Activated naive CD8-positive, alpha-beta T cell treated with anti-CD3 and anti-CD28 coated beads for 36 hours (primary cell): ENCODE data around the gene PTPN1. TPM values are rescaled to one million over a fixed set of nuclear protein-coding genes. Genes with fewer than 3 reads are reported as not detected.
"Not testable (repeated sequence)": the region's sequence is repeated elsewhere in the genome, so short reads cannot be mapped to it uniquely, and the experiment has no call there.

Experiments used
- DNase-seq: peaks from one replicate; pipeline ENCODE4 v3.0.0; 2021
- H3K27ac Mint-ChIP-seq: one replicate; pipeline ENCODE4 v1.8.0; 2022; ENCODE audit warnings: mild to moderate bottlenecking, moderate library complexity, mixed read lengths
- H3K27me3 Mint-ChIP-seq: one replicate; pipeline ENCODE4 v1.8.0; 2022; ENCODE audit warnings: mild to moderate bottlenecking, mixed read lengths
- H3K36me3 Mint-ChIP-seq: one replicate; pipeline ENCODE4 v1.8.0; 2021; ENCODE audit warnings: mild to moderate bottlenecking, mixed read lengths
- H3K4me1 Mint-ChIP-seq: one replicate; pipeline ENCODE4 v1.8.0; 2021; ENCODE audit warnings: mixed read lengths
- H3K4me3 Mint-ChIP-seq: one replicate; pipeline ENCODE4 v1.8.0; 2022; ENCODE audit warnings: mild to moderate bottlenecking, moderate library complexity, mixed read lengths
- H3K9me3 Mint-ChIP-seq: one replicate; pipeline ENCODE4 v1.8.0; 2022; ENCODE audit warnings: mixed read lengths
- total RNA-seq, 2 experiments: library from RNA; stranded (reverse); gene quantifications; one replicate each; pipeline ENCODE4 v1.2.3, GENCODE V29; 2021

PTPN1 gene
- total RNA-seq, 2 experiments from 2014 or later = 53.0 to 54.0 TPM

GRCh38 chr20:50527068-50527605, 17.0 kb downstream of the PTPN1 start:
- Mint-ChIP-seq H3K4me1 (peaks cover 32% of the 10 kb centered on the region), H3K9me3 (no peaks in the 10 kb centered on the region), H3K27me3 (no peaks in the 10 kb centered on the region), H3K27ac (no peak overlapping the region), H3K4me3 (no peak overlapping the region), H3K36me3 (peaks cover 16% of the 10 kb centered on the region)
- DNase-seq = no peak

- no peak for DNase-seq
- Mint-ChIP-seq H3K27ac (peak overlapping the region; percentile 22), H3K4me3 (no peak overlapping the region), H3K27me3 (no peaks in the 10 kb centered on the region), H3K36me3 (peaks cover 16% of the 10 kb centered on the region), H3K9me3 (no peaks in the 10 kb centered on the region), H3K4me1 (peaks cover 37% of the 10 kb centered on the region)
Observed at GRCh38 chr20:50528129-50528528, 17.9 kb downstream of the PTPN1 start.

GRCh38 chr20:50528804-50529351, 18.7 kb downstream of the PTPN1 start:
- Mint-ChIP-seq H3K27ac (peak overlapping the region; percentile 8), H3K27me3 (no peaks in the 10 kb centered on the region), H3K4me1 (peaks cover 34% of the 10 kb centered on the region), H3K36me3 (peaks cover 12% of the 10 kb centered on the region), H3K9me3 (no peaks in the 10 kb centered on the region), H3K4me3 (no peak overlapping the region)
- DNase-seq = no peak

GRCh38 chr20:50532221-50532620, 22.0 kb downstream of the PTPN1 start:
- H3K4me3 Mint-ChIP-seq = no peak overlapping the region
- H3K36me3 Mint-ChIP-seq = peaks cover 11% of the 10 kb centered on the region
- no peaks in the 10 kb centered on the region for H3K27me3 Mint-ChIP-seq
- no peak for DNase-seq
- peaks cover 47% of the 10 kb centered on the region for H3K4me1 Mint-ChIP-seq
- H3K27ac Mint-ChIP-seq = no peak overlapping the region
- H3K9me3 Mint-ChIP-seq = no peaks in the 10 kb centered on the region

GRCh38 chr20:50533061-50533460, 22.9 kb downstream of the PTPN1 start:
- Mint-ChIP-seq H3K4me3 (no peak overlapping the region), H3K36me3 (peaks cover 15% of the 10 kb centered on the region), H3K9me3 (no peaks in the 10 kb centered on the region), H3K27ac (no peak overlapping the region), H3K4me1 (peaks cover 53% of the 10 kb centered on the region), H3K27me3 (no peaks in the 10 kb centered on the region)
- DNase-seq = no peak

GRCh38 chr20:50533464-50533863, 23.3 kb downstream of the PTPN1 start:
- no peak for DNase-seq
- Mint-ChIP-seq H3K27ac (no peak overlapping the region), H3K27me3 (no peaks in the 10 kb centered on the region), H3K9me3 (no peaks in the 10 kb centered on the region), H3K4me1 (peaks cover 56% of the 10 kb centered on the region), H3K36me3 (peaks cover 15% of the 10 kb centered on the region), H3K4me3 (no peak overlapping the region)

- DNase-seq = no peak
- H3K4me1 Mint-ChIP-seq = peaks cover 48% of the 10 kb centered on the region
- H3K9me3 Mint-ChIP-seq = no peaks in the 10 kb centered on the region
Observed at GRCh38 chr20:50534567-50534966, 24.4 kb downstream of the PTPN1 start.

GRCh38 chr20:50535162-50535561, 25.0 kb downstream of the PTPN1 start:
- Mint-ChIP-seq H3K4me3 (no peak overlapping the region), H3K9me3 (no peaks in the 10 kb centered on the region), H3K27ac (no peak overlapping the region), H3K27me3 (no peaks in the 10 kb centered on the region), H3K36me3 (peaks cover 12% of the 10 kb centered on the region), H3K4me1 (peaks cover 49% of the 10 kb centered on the region)
- DNase-seq = no peak

More at GRCh38 chr20:50534567-50534966, 24.4 kb downstream of the PTPN1 start:
- no peaks in the 10 kb centered on the region for H3K27me3 Mint-ChIP-seq
- H3K27ac Mint-ChIP-seq = no peak overlapping the region
- peaks cover 12% of the 10 kb centered on the region for H3K36me3 Mint-ChIP-seq
- H3K4me3 Mint-ChIP-seq = no peak overlapping the region

GRCh38 chr20:50536333-50536732, 26.1 kb downstream of the PTPN1 start:
- H3K36me3 Mint-ChIP-seq = peaks cover 23% of the 10 kb centered on the region
- no peak for DNase-seq
- peaks cover 57% of the 10 kb centered on the region for H3K4me1 Mint-ChIP-seq
- no peaks in the 10 kb centered on the region for H3K9me3 Mint-ChIP-seq
- H3K27ac Mint-ChIP-seq = no peak overlapping the region
- H3K27me3 Mint-ChIP-seq = no peaks in the 10 kb centered on the region
- H3K4me3 Mint-ChIP-seq = no peak overlapping the region

- Mint-ChIP-seq H3K27me3 (no peaks in the 10 kb centered on the region), H3K9me3 (no peaks in the 10 kb centered on the region), H3K4me1 (peaks cover 60% of the 10 kb centered on the region), H3K27ac (no peak overlapping the region), H3K4me3 (no peak overlapping the region), H3K36me3 (peaks cover 22% of the 10 kb centered on the region)
- DNase-seq = no peak
Observed at GRCh38 chr20:50537546-50538201, 27.5 kb downstream of the PTPN1 start.

GRCh38 chr20:50538276-50538675, 28.1 kb downstream of the PTPN1 start:
- H3K4me1 Mint-ChIP-seq = peaks cover 56% of the 10 kb centered on the region
- H3K36me3 Mint-ChIP-seq = peaks cover 20% of the 10 kb centered on the region
- no peaks in the 10 kb centered on the region for H3K27me3 Mint-ChIP-seq
- H3K27ac Mint-ChIP-seq = no peak overlapping the region
- H3K4me3 Mint-ChIP-seq = no peak overlapping the region
- H3K9me3 Mint-ChIP-seq = no peaks in the 10 kb centered on the region
- DNase-seq = no peak

- H3K4me3 Mint-ChIP-seq, H3K9me3 Mint-ChIP-seq, H3K27ac Mint-ChIP-seq, DNase-seq, H3K27me3 Mint-ChIP-seq: not testable (repeated sequence)
- peaks cover 24% of the 10 kb centered on the region for H3K36me3 Mint-ChIP-seq
- peaks cover 55% of the 10 kb centered on the region for H3K4me1 Mint-ChIP-seq
Observed at GRCh38 chr20:50539798-50540197, 29.6 kb downstream of the PTPN1 start.

- no peak for DNase-seq
- Mint-ChIP-seq H3K4me1 (peaks cover 58% of the 10 kb centered on the region), H3K27me3 (no peaks in the 10 kb centered on the region), H3K36me3 (peaks cover 26% of the 10 kb centered on the region), H3K9me3 (no peaks in the 10 kb centered on the region), H3K4me3 (no peak overlapping the region), H3K27ac (peak overlapping the region; percentile 38)
Observed at GRCh38 chr20:50540620-50541605, 30.7 kb downstream of the PTPN1 start.

- peaks cover 32% of the 10 kb centered on the region for H3K36me3 Mint-ChIP-seq
- peaks cover 61% of the 10 kb centered on the region for H3K4me1 Mint-ChIP-seq
- H3K27me3 Mint-ChIP-seq = no peaks in the 10 kb centered on the region
- H3K27ac Mint-ChIP-seq = peak overlapping the region; percentile 10
- H3K9me3 Mint-ChIP-seq = no peaks in the 10 kb centered on the region
- DNase-seq = no peak
- H3K4me3 Mint-ChIP-seq = no peak overlapping the region
Observed at GRCh38 chr20:50541606-50542041, 31.4 kb downstream of the PTPN1 start.

- Mint-ChIP-seq H3K4me3 (no peak overlapping the region), H3K36me3 (peaks cover 32% of the 10 kb centered on the region), H3K4me1 (peaks cover 63% of the 10 kb centered on the region), H3K27me3 (no peaks in the 10 kb centered on the region), H3K9me3 (no peaks in the 10 kb centered on the region), H3K27ac (peak overlapping the region; percentile 50)
- DNase-seq = no peak
Observed at GRCh38 chr20:50543326-50543725, 33.1 kb downstream of the PTPN1 start.
